Panc1 (cell line): Measurements from ENCODE around the gene TMEM150B.

Experiments
- POLR2AphosphoS5 ChIP-seq: IDR thresholded peaks from 2 replicates; pipeline ENCODE4 v1.6.1; 2012; ENCODE audit warnings: mild to moderate bottlenecking, low read depth, low read length, moderate library complexity
- TF ChIP-seq, protein P1 (sequence below): fragments of 450-650 bp; IDR thresholded peaks from 2 replicates; pipeline ENCODE4 v1.5.1; 2017; ENCODE audit warnings: mild to moderate bottlenecking
- TF ChIP-seq, protein P2 (sequence below), 2 experiments: IDR thresholded peaks; 2 replicates each; pipeline ENCODE4 v1.6.1; 2011 to 2012; ENCODE audit warnings: low read depth in 2 of 2, control low read depth in 1 of 2, low read length in 1 of 2, mild to moderate bottlenecking in 1 of 2, moderate library complexity in 1 of 2; ENCODE audit not compliant: insufficient read depth in 1 of 2

DNA sequence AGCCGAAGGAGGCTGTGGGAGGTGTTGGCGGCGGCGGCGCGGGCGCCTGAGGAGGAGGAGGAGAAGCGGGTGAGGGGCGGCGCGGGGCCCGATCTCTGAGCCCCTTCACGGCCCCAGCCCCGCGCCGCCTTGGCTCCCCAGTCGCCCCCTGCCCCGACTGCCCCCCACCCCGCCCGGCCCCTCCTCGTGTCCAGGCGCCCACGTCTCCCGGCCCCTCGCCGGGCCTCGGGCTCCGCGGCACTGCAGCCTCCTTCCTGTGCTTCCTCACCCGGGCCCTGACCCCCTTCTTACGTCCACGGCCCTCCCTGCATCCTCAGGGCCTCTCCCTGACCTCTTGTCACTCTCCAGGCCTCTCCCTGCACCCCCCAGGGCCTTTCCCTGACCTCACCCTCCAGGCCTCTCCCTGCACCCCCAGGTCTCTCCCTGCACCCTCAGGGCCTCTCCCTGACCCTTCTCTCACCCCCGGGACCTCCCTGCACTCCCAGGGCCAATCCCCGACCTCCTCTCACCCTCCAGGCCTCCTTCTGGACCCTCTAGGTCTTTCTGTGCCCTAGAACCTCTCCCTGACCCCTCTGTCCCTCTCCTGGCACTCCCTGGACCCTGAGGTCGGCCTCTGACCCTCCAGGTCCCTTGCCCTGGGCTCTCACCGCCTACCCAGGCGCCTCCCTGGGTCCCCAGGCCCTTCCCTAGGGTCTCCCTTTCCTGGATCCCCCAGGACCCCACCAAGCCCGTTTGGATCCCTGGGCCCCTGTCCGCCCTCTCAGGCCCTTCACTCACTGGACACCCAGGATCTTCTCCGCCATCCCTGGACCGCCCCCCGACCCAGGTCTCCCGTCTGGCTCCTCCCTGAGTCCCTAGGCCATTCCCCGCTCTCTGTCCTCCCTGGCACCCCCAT, 15.0 kb upstream of the TMEM150B start:
- TF ChIP-seq, protein P1, sequence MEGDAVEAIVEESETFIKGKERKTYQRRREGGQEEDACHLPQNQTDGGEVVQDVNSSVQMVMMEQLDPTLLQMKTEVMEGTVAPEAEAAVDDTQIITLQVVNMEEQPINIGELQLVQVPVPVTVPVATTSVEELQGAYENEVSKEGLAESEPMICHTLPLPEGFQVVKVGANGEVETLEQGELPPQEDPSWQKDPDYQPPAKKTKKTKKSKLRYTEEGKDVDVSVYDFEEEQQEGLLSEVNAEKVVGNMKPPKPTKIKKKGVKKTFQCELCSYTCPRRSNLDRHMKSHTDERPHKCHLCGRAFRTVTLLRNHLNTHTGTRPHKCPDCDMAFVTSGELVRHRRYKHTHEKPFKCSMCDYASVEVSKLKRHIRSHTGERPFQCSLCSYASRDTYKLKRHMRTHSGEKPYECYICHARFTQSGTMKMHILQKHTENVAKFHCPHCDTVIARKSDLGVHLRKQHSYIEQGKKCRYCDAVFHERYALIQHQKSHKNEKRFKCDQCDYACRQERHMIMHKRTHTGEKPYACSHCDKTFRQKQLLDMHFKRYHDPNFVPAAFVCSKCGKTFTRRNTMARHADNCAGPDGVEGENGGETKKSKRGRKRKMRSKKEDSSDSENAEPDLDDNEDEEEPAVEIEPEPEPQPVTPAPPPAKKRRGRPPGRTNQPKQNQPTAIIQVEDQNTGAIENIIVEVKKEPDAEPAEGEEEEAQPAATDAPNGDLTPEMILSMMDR = no peak
- TF ChIP-seq, protein P2, sequence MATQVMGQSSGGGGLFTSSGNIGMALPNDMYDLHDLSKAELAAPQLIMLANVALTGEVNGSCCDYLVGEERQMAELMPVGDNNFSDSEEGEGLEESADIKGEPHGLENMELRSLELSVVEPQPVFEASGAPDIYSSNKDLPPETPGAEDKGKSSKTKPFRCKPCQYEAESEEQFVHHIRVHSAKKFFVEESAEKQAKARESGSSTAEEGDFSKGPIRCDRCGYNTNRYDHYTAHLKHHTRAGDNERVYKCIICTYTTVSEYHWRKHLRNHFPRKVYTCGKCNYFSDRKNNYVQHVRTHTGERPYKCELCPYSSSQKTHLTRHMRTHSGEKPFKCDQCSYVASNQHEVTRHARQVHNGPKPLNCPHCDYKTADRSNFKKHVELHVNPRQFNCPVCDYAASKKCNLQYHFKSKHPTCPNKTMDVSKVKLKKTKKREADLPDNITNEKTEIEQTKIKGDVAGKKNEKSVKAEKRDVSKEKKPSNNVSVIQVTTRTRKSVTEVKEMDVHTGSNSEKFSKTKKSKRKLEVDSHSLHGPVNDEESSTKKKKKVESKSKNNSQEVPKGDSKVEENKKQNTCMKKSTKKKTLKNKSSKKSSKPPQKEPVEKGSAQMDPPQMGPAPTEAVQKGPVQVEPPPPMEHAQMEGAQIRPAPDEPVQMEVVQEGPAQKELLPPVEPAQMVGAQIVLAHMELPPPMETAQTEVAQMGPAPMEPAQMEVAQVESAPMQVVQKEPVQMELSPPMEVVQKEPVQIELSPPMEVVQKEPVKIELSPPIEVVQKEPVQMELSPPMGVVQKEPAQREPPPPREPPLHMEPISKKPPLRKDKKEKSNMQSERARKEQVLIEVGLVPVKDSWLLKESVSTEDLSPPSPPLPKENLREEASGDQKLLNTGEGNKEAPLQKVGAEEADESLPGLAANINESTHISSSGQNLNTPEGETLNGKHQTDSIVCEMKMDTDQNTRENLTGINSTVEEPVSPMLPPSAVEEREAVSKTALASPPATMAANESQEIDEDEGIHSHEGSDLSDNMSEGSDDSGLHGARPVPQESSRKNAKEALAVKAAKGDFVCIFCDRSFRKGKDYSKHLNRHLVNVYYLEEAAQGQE (IDR thresholded peaks at IDR 0.05; ENCODE audit: insufficient read depth in 1 of 2, low read depth in 2 of 2, low read length in 1 of 2) = no peak
- peak; percentile 52 for TF ChIP-seq POLR2AphosphoS5
